H1 (cell line): ENCODE measurements around the gene PRMT6. TPM values are rescaled to one million over a fixed set of nuclear protein-coding genes. Genes with fewer than 3 reads are reported as not detected.

ENCODE experiments used
- CTCF ChIA-PET: fragments of 300-600 bp; sonication (Branson Sonifier 250); formaldehyde crosslinking; loops from one replicate; lab custom pipeline; 2021; ENCODE audit not compliant: partially characterized antibody; lab: Charles Lee
- POLR2A ChIA-PET: fragments of 300-600 bp; sonication (Branson Sonifier 250); formaldehyde crosslinking; loops from one replicate; lab custom pipeline; 2021; ENCODE audit warnings: inconsistent platforms; ENCODE audit not compliant: partially characterized antibody; lab: Charles Lee
- DNase-seq, 2 experiments: peaks; one replicate each; pipeline versions ENCODE4 v3.0.0 to v3.0.0-alpha.2; 2010 to 2022; ENCODE audit warnings: low spot score in 2 of 2, low read depth in 1 of 2, mixed read lengths in 1 of 2
- FAIRE-seq: peaks from 2 replicates; lab custom pipeline; 2011; peaks lifted over from hg19 to GRCh38; lab: Jason Lieb, UNC
- H2AFZ ChIP-seq: 2 replicates; pipeline ENCODE4 v1.8.1; 2012; ENCODE audit warnings: low read length, inconsistent platforms
- H2AK5ac ChIP-seq: 2 replicates; pipeline ENCODE4 v1.6.1; 2013; ENCODE audit warnings: low read depth, low read length
- H2BK120ac ChIP-seq: replicated peaks from 2 replicates; pipeline ENCODE3; 2013; ENCODE audit warnings: low read depth, low read length, inconsistent platforms
- H2BK12ac ChIP-seq: 2 replicates; pipeline ENCODE4 v1.6.1; 2013; ENCODE audit warnings: low read depth, low read length
- H2BK15ac ChIP-seq: 2 replicates; pipeline ENCODE4 v1.6.1; 2013; ENCODE audit warnings: low read length
- H2BK20ac ChIP-seq: 2 replicates; pipeline ENCODE4 v1.6.1; 2013; ENCODE audit warnings: low read length
- H2BK5ac ChIP-seq: 2 replicates; pipeline ENCODE4 v1.6.1; 2013; ENCODE audit warnings: low read depth, low read length
- H3K14ac ChIP-seq: 2 replicates; pipeline ENCODE4 v1.6.1; 2013; ENCODE audit warnings: inconsistent platforms; ENCODE audit not compliant: insufficient read length
- H3K18ac ChIP-seq: 2 replicates; pipeline ENCODE4 v1.6.1; 2013; ENCODE audit warnings: low read length; ENCODE audit errors: extremely low read depth
- H3K23ac ChIP-seq: 2 replicates; pipeline ENCODE4 v1.6.1; 2013; ENCODE audit warnings: inconsistent platforms; ENCODE audit not compliant: insufficient read length
- H3K23me2 ChIP-seq: 2 replicates; pipeline ENCODE4 v1.6.1; 2013; ENCODE audit warnings: low read depth, low read length
- H3K27ac ChIP-seq: 2 replicates; pipeline ENCODE4 v1.6.1; 2011; ENCODE audit warnings: low read depth, low read length, inconsistent platforms
- H3K27me3 ChIP-seq, 4 experiments: replicated peaks in 1 of 4; 1 replicate in 1 of 4; 2 replicates in 3 of 4; pipeline versions ENCODE4 v1.6.1 to v1.8.1; 2011 to 2013; ENCODE audit warnings: low read length in 3 of 4, mild to moderate bottlenecking in 3 of 4, inconsistent platforms in 2 of 4, mixed read lengths in 2 of 4, moderate library complexity in 1 of 4; ENCODE audit not compliant: control insufficient read depth in 3 of 4, insufficient read depth in 3 of 4; ENCODE audit errors: extremely low read depth in 1 of 4
- H3K36me3 ChIP-seq, 4 experiments: 2 replicates each; pipeline versions ENCODE4 v1.6.1 to v1.8.1; 2011 to 2013; ENCODE audit warnings: mild to moderate bottlenecking in 4 of 4, low read length in 3 of 4, moderate library complexity in 2 of 4, control low read depth in 1 of 4, inconsistent platforms in 1 of 4; ENCODE audit not compliant: insufficient read depth in 4 of 4, control insufficient read depth in 2 of 4
- H3K4ac ChIP-seq: replicated peaks from 2 replicates; pipeline ENCODE3; 2013; ENCODE audit warnings: low read length, low read depth, mixed read lengths, inconsistent platforms; ENCODE audit not compliant: insufficient read length
- H3K4me1 ChIP-seq, 4 experiments: replicated peaks in 1 of 4; 1 replicate in 1 of 4; 2 replicates in 3 of 4; pipeline versions ENCODE4 v1.6.1 to v1.8.1; 2011 to 2013; ENCODE audit warnings: low read length in 3 of 4, inconsistent platforms in 2 of 4, mixed read lengths in 1 of 4; ENCODE audit not compliant: insufficient read depth in 4 of 4, control insufficient read depth in 3 of 4
- H3K4me2 ChIP-seq, 2 experiments: 2 replicates each; pipeline versions ENCODE4 v1.6.1 to v1.8.1; 2011 to 2013; ENCODE audit warnings: low read depth in 2 of 2, low read length in 2 of 2, control low read depth in 1 of 2, inconsistent platforms in 1 of 2, mild to moderate bottlenecking in 1 of 2; ENCODE audit not compliant: insufficient read depth in 1 of 2
- H3K4me3 ChIP-seq, 4 experiments: fragments of 200-600, 300-600 bp in 1 of 4; sonication (generic), shearing (Covaris generic), sonication (Bioruptor Twin) in 1 of 4; 2 replicates each; pipeline versions ENCODE4 v1.5.1 to v1.8.1; 2011 to 2016; ENCODE audit warnings: low read length in 4 of 4, low read depth in 3 of 4, control low read depth in 2 of 4, inconsistent platforms in 2 of 4, mild to moderate bottlenecking in 2 of 4, mixed read lengths in 1 of 4, moderate library complexity in 1 of 4; ENCODE audit not compliant: insufficient read depth in 2 of 4; ENCODE audit errors: extremely low read depth in 1 of 4
- H3K56ac ChIP-seq: replicated peaks from 2 replicates; pipeline ENCODE3; 2013; ENCODE audit warnings: low read depth, mild to moderate bottlenecking, mixed read lengths, low read length, inconsistent platforms; ENCODE audit not compliant: insufficient read length
- H3K79me1 ChIP-seq: 2 replicates; pipeline ENCODE4 v1.6.1; 2013; ENCODE audit warnings: low read depth, low read length, control low read depth
- H3K79me2 ChIP-seq, 2 experiments: 2 replicates each; pipeline versions ENCODE4 v1.6.1 to v1.8.1; 2012 to 2013; ENCODE audit warnings: low read length in 2 of 2, mild to moderate bottlenecking in 2 of 2, inconsistent platforms in 1 of 2; ENCODE audit not compliant: insufficient read depth in 2 of 2, control insufficient read depth in 1 of 2
- H3K9ac ChIP-seq, 4 experiments: replicated peaks in 1 of 4; 1 replicate in 1 of 4; 2 replicates in 3 of 4; pipeline versions ENCODE4 v1.6.1 to v1.8.1; 2011 to 2013; ENCODE audit warnings: low read depth in 3 of 4, low read length in 3 of 4, control low read depth in 2 of 4, mild to moderate bottlenecking in 2 of 4, moderate library complexity in 2 of 4, inconsistent platforms in 1 of 4; ENCODE audit errors: extremely low read depth in 1 of 4
- H3K9me3 ChIP-seq, 2 experiments: 2 replicates each; pipeline versions ENCODE4 v1.6.1 to v1.8.1; 2012 to 2013; ENCODE audit warnings: mild to moderate bottlenecking in 2 of 2, moderate library complexity in 2 of 2, control low read depth in 1 of 2, inconsistent platforms in 1 of 2, low read depth in 1 of 2, low read length in 1 of 2, mixed read lengths in 1 of 2; ENCODE audit not compliant: insufficient read depth in 2 of 2
- H4K20me1 ChIP-seq, 2 experiments: replicated peaks in 1 of 2; 2 replicates each; pipeline versions ENCODE3 to v1.8.1; 2011 to 2013; ENCODE audit warnings: inconsistent platforms in 2 of 2, low read length in 2 of 2, mild to moderate bottlenecking in 1 of 2; ENCODE audit not compliant: insufficient read depth in 2 of 2, control insufficient read depth in 1 of 2
- H4K5ac ChIP-seq: 2 replicates; pipeline ENCODE4 v1.6.1; 2013; ENCODE audit warnings: low read length, low read depth, mixed read lengths, inconsistent platforms; ENCODE audit not compliant: insufficient read length
- H4K8ac ChIP-seq: 2 replicates; pipeline ENCODE4 v1.8.0; 2013; ENCODE audit warnings: mild to moderate bottlenecking, moderate library complexity, low read length, inconsistent platforms; ENCODE audit not compliant: insufficient read depth; ENCODE audit errors: extremely low read depth
- H4K91ac ChIP-seq: replicated peaks from 2 replicates; pipeline ENCODE3; 2013; ENCODE audit warnings: low read length, mixed read lengths, inconsistent platforms; ENCODE audit not compliant: insufficient read length
- CBX5 ChIP-seq: fragments of 300-800, 300-1000 bp; sonication (generic); IDR thresholded peaks from 2 replicates; pipeline ENCODE4 v1.7.1; 2016; ENCODE audit warnings: antibody characterized with exemption, low read length, low read depth
- CBX8 ChIP-seq: fragments of 300-800, 300-1000 bp; sonication (generic); IDR thresholded peaks from 2 replicates; pipeline ENCODE4 v1.7.1; 2016; ENCODE audit warnings: low read depth, low read length, borderline replicate concordance
- CHD2 ChIP-seq: IDR thresholded peaks from 2 replicates; pipeline ENCODE4 v1.6.1; 2012; ENCODE audit warnings: low read length, improper control_type of control experiment
- HDAC2 ChIP-seq, 2 experiments: fragments of 300-600 bp in 1 of 2; sonication (generic) in 1 of 2; IDR thresholded peaks; 2 replicates each; pipeline ENCODE4 v1.6.1; 2011 to 2012; ENCODE audit warnings: low read depth in 2 of 2, low read length in 2 of 2, mild to moderate bottlenecking in 2 of 2, moderate library complexity in 2 of 2, borderline replicate concordance in 1 of 2, inconsistent platforms in 1 of 2
- KDM5A ChIP-seq: fragments of 200-600 bp; IDR thresholded peaks from 2 replicates; pipeline ENCODE4 v1.7.1; 2012; ENCODE audit warnings: mild to moderate bottlenecking, low read length, inconsistent platforms, mixed read lengths
- PHF8 ChIP-seq: fragments of 200-600 bp; sonication (generic); conservative IDR thresholded peaks from 2 replicates; pipeline ENCODE4 v1.7.1; 2012; ENCODE audit warnings: low read depth, mild to moderate bottlenecking, inconsistent platforms, low read length, moderate library complexity
- POLR2AphosphoS5 ChIP-seq: IDR thresholded peaks from 2 replicates; pipeline ENCODE4 v1.6.1; 2011; ENCODE audit warnings: low read depth, low read length
- SUZ12 ChIP-seq: fragments of 200-600 bp; sonication (generic); IDR thresholded peaks from 2 replicates; pipeline ENCODE4 v1.6.1; 2012; ENCODE audit warnings: mild to moderate bottlenecking, inconsistent platforms, low read length, moderate library complexity, mixed read lengths
- TBP ChIP-seq: IDR thresholded peaks from 2 replicates; pipeline ENCODE4 v1.6.1; 2011; ENCODE audit warnings: low read depth, low read length, improper control_type of control experiment
- WGBS, 2 experiments: shearing (Covaris generic) in 1 of 2; methylation state at CpG; one replicate each; pipeline versions ENCODE4 v1.1.6 to v1.1.7; 2013 to 2015; ENCODE audit warnings: low lambda C conversion rate in 2 of 2, mixed read lengths in 2 of 2, inconsistent platforms in 1 of 2, low coverage in 1 of 2, missing lambda C conversion rate in 1 of 2; ENCODE audit not compliant: insufficient replicate concordance in 2 of 2, insufficient coverage in 1 of 2, insufficient read length in 1 of 2; ENCODE audit errors: extremely low coverage in 1 of 2, missing lambda C conversion rate in 1 of 2; 5-methylcytosine and 5-hydroxymethylcytosine counted together
- polyA plus RNA-seq, 7 experiments: library from polyadenylated mRNA; depleted of rRNA in 3 of 7; stranded (reverse) in 5 of 7; unstranded in 2 of 7; fragments of >200 nt in 5 of 7; fragments of 200-250 nt in 2 of 7; gene quantifications; 1 replicate in 5 of 7; 2 replicates in 1 of 7; 4 replicates in 1 of 7; pipeline versions ENCODE4 v1.2.1 to v1.2.3, GENCODE V29; 2011 to 2013; ENCODE audit warnings: missing spikeins in 2 of 7, mixed read lengths in 2 of 7
- total RNA-seq: library from RNA; stranded (reverse); fragmentation: NEBNext Ultra II Directional; extraction: Animal tissue kit (Norgen Biotek cat#: 25700); gene quantifications from 2 replicates; pipeline ENCODE4 v1.2.1, GENCODE V29; 2021
- TF ChIP-seq, protein P1 (sequence below), 3 experiments: IDR thresholded peaks; 1 replicate in 2 of 3; 2 replicates in 1 of 3; pipeline versions ENCODE4 v1.5.1 to v1.6.1; 2011; ENCODE audit warnings: low read length in 3 of 3, mild to moderate bottlenecking in 3 of 3, inconsistent platforms in 2 of 3, low read depth in 1 of 3, moderate library complexity in 1 of 3; ENCODE audit not compliant: insufficient read depth in 1 of 3; ENCODE audit errors: control extremely low read depth in 1 of 3

The PRMT6 gene
- total and polyA plus RNA-seq, 2 of the 8 experiments (the other 6 are each of a cell fraction or from before 2014, with no cell fraction given), result 23.6 to 38.2 TPM

DNA sequence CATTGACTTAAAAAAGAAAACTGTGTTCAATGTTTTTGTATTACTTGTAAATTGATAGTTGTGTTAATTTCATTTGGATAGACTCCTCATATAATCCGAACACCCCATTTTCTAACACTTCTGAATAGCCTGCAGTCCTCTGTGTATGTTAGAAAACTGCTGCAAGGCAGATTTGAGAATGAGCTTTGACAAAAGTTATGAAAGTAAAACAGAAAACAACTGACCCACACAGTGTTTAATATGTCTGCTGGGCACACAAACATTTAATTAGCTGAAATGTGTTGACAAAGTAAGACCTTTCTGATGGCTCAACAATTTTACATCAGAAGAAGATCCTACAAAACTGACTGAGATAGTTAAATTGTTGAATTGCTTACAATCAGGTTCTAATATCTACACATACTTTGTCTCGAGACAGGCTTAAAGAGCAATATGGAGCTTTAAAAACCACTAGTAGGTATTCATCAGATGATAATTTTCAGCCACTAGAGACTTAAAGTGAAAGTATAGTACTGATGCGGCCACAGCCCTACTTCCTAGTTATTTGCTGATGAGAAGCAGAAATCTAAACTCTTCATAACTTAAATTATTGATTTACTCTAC, 40.0 kb upstream of the PRMT6 start:
- ChIA-PET CTCF (no interaction called here), POLR2A (no interaction called here)
- Histone ChIP-seq H3K56ac (no peak overlapping the region), H4K8ac (no peak overlapping the region), H4K5ac (no peak overlapping the region), H3K18ac (no peak overlapping the region), H2BK120ac (no peak overlapping the region), H2AK5ac (no peak overlapping the region), H2BK5ac (no peak overlapping the region), H3K4me2 (no peak overlapping the region), H3K23ac (no peak overlapping the region), H4K20me1 (no peaks in the 10 kb centered on the region), H3K9me3 (no peaks in the 10 kb centered on the region), H2AFZ (peak overlapping the region; percentile 94; the same call in 1 of the 2 replicates), H3K79me2 (no peaks in the 10 kb centered on the region), H3K27me3 (no peaks in the 10 kb centered on the region), H3K9ac (no peak overlapping the region), H3K36me3 (no peaks in the 10 kb centered on the region), H3K4me1 (no peaks in the 10 kb centered on the region), H3K27ac (no peak overlapping the region), H3K79me1 (no peaks in the 10 kb centered on the region), H3K4ac (no peak overlapping the region), H2BK20ac (no peak overlapping the region), H3K23me2 (no peaks in the 10 kb centered on the region), H2BK12ac (no peak overlapping the region), H3K4me3 (no peak overlapping the region), H3K14ac (no peak overlapping the region), H4K91ac (no peak overlapping the region), H2BK15ac (no peak overlapping the region)
- no peak for DNase-seq
- FAIRE-seq, result no peak
- 89% methylated on average over 3 of the region's 3 CpGs; no CpG with 5 or more reads in 1 of the 2 experiments for WGBS, 2 experiments
- no peak for TF ChIP-seq CHD2
- no peak for TF ChIP-seq PHF8
- TF ChIP-seq SUZ12, result no peak
- TF ChIP-seq TBP, result no peak
- TF ChIP-seq HDAC2 (IDR thresholded peaks at IDR 0.05; ENCODE audit: borderline replicate concordance in 1 of 2, low read depth in 2 of 2, low read length in 2 of 2), result no peak
- TF ChIP-seq, protein P1, sequence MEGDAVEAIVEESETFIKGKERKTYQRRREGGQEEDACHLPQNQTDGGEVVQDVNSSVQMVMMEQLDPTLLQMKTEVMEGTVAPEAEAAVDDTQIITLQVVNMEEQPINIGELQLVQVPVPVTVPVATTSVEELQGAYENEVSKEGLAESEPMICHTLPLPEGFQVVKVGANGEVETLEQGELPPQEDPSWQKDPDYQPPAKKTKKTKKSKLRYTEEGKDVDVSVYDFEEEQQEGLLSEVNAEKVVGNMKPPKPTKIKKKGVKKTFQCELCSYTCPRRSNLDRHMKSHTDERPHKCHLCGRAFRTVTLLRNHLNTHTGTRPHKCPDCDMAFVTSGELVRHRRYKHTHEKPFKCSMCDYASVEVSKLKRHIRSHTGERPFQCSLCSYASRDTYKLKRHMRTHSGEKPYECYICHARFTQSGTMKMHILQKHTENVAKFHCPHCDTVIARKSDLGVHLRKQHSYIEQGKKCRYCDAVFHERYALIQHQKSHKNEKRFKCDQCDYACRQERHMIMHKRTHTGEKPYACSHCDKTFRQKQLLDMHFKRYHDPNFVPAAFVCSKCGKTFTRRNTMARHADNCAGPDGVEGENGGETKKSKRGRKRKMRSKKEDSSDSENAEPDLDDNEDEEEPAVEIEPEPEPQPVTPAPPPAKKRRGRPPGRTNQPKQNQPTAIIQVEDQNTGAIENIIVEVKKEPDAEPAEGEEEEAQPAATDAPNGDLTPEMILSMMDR (IDR thresholded peaks at IDR 0.05; ENCODE audit: control extremely low read depth in 1 of 3, insufficient read depth in 1 of 3, low read depth in 1 of 3, low read length in 3 of 3), result no peak
- TF ChIP-seq CBX8, result no peak
- TF ChIP-seq POLR2AphosphoS5, result no peak
- no peak for TF ChIP-seq KDM5A
- TF ChIP-seq CBX5, result no peak
